GM18867 (cell line): ENCODE data around the gene LHX1.
A peak's percentile ranks its signal among the peaks of the same experiment; 100 is the strongest.

Source experiments
- ATAC-seq: cut with Tn5 transposase; IDR thresholded peaks from one replicate; pipeline ENCODE4 v1.9.1; 2021; ENCODE audit warnings: mild to moderate bottlenecking, moderate library complexity; ENCODE audit not compliant: unreplicated experiment

Gene LHX1

DNA sequence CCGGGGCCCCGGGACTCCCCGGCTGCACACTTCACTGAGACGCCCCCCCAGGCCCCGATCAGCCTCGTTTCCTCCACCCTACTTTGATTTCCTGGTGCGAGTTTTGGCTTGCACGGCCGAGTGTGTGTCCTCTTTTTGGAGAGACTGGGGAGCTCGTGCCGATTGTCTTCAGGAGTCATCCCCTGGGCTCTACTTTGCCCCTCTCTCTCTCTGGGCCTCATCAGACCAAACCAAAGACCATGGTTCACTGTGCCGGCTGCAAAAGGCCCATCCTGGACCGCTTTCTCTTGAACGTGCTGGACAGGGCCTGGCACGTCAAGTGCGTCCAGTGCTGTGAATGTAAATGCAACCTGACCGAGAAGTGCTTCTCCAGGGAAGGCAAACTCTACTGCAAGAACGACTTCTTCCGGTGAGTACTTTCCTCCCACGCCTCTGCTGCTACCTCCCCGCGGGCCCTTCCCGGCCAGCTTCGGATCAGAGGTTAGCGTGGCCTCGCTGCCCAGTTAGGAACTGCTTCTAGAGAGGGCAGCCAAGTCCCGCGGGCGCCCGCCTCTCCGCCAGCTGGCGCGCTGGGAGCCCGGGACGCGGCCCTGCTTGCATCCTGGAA is 787 bp downstream of the LHX1 start:
- no peak for ATAC-seq

DNA sequence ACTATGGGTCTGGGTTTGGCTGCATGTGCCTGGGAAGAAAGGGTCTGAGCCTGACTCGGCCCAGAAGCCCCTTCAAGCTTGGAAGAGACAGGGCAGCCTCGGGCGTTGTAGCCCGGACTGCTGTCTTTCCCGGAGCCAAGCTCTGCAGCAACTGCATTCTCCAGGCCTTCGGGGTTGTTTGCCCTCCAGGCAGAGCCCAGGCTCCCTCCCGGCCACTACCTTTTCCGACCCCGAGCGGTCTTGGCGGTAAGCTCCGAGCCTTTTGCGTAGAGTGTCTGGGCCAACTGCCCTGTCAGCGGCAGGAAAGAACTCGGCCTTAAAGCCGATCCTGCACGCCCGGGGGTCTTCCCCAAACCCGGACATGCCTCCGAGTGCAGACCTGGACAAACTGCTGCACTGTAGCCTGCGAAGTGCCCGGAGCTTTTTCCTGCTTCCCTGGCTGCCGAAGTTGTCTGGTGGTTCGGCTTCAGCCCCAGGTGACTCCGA is 1.3 kb downstream of the LHX1 start:
- no peak for ATAC-seq

DNA sequence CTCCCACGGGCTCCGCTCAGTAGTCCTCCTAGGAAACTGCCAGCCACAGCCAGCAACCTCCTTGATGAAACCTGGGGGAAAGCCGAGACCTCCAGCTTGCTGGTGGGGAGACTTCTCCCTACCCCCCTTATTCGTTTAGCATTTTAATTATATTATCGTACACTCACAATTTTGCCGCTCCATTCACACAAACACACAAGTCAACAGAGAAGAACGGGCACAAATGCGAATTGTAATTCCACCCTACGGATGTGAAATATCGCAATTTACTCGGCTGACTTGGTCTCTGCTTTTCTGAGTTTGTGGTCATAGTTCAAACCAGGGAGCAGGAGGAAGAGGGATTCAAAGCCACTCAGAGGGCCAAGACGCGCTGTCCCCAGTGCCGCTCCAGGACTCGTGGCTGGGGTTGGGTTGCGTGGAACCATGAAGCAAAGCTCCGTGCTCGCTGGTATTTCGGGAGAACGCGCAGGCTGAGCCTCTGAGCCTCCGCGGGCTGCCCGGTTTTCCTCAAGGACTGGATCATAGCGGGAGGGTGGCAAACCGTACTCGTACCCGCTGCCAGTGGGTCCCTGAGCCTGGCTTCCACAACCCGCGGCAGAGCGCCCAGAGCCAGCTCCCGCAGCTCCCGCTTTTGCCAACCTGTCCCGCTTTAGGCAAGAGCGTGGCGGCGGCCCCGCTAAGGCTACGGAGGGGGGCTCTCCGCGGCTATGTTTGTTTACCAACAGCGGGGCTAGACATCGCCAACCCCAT is 2.0 kb downstream of the LHX1 start:
- no peak for ATAC-seq

DNA sequence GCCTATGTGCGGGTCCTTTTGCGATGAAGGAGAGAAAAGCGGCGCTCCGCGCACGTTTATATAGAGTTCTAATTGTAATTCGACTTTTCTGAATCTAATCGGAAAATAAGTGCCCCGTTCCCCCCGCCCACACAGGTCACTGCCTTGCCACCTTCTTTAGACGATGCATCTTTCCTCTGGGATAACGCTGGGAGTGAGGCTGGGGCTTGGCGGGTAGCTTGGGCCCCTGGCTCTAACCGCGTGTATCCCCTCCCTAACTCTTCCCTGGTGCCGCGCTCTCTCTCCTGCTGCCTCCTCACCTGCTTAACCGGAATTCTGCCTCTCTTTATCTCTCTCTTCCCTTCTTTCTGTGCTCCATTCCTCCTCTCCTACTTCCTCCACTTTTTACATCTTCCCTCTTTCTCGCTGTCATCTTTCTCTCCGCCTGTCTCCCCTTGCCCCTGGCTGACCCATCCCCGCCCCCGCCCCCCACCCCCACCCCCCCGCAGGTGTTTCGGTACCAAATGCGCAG is 2.6 kb downstream of the LHX1 start:
- no peak for ATAC-seq

DNA sequence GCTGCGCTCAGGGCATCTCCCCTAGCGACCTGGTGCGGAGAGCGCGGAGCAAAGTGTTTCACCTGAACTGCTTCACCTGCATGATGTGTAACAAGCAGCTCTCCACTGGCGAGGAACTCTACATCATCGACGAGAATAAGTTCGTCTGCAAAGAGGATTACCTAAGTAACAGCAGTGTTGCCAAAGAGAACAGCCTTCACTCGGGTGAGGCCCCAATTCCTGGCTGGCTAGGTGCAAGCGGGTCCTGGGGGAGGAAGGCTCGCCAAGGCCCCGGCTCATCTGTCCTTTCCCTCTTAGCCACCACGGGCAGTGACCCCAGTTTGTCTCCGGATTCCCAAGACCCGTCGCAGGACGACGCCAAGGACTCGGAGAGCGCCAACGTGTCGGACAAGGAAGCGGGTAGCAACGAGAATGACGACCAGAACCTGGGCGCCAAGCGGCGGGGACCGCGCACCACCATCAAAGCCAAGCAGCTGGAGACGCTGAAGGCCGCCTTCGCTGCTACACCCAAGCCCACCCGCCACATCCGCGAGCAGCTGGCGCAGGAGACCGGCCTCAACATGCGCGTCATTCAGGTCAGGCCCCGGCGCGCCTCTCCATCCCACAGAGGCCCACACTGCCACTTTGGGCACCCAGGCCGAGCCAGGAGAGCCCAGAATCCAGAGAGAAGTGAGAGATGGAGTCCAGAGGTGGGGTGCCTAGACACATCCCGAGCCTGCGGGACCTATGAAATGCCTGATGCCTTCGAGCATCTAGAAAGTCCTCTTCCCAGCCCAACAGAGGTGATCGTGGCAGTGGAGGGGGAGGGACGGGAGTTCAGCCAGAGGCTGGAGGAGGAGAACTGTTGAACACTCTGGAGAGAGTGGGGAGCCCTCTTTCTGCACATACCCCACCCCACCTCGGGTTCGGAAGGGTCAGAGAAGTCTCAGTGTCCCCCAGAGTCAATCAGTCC is 3.3 kb downstream of the LHX1 start:
- ATAC-seq, result no peak

DNA sequence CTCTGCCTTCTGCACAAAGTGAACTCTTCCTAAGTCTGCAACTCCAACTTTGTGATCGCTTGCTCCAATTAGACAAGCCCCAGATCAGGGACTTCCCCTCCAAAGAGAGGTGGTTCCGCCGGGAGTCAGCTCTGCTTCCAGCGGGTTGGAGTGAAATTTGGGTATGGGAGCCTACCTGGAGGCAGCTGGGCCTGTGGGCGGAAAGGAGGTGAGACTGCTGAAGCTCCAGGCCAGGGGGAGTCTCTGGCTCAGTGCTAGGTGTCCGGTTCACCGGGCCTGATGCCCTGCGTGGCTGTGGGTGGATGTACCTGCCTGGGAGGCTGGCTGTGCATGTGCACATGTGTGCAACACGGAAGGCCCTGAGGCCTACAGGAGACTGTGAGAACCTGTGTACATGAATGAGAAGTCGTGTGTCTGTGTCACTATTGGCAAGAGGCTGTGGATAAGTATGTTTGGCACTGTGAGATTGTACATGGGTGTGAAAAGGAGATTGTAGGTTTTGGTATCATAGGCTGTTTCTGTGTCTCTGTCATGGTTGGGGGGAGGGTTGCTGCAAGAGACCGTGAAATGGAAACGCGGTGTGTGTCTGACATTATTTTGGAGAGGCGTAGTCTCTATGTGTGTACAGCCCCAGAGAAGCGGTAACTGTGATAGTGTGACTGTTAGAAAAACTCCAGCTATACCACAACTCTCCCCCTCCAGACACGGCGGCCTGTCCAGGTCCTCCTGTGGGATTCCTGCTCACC is 4.2 kb downstream of the LHX1 start:
- ATAC-seq, result no peak

DNA sequence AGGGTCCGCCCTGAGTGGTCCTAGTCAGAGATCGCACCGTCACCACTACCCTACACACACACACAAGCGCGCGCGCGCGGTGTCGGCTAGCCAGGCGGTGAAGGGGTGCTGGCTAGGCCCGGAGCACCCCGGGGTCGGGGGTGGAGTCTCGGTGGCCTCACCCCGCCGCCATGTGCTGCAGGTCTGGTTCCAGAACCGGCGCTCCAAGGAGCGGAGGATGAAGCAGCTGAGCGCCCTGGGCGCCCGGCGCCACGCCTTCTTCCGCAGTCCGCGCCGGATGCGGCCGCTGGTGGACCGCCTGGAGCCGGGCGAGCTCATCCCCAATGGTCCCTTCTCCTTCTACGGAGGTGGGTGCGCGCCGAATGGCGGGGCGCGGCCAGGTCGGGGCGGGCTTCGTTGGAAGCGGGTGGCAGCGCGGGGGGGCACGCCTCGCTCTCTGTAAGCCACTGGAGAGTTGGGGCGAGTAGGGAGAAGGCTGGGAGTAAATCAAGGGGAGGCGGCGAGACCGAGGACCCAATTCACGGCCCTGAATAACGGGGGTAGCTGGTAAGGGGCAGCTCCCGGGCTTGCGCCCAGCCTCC is 4.8 kb downstream of the LHX1 start:
- no peak for ATAC-seq

DNA sequence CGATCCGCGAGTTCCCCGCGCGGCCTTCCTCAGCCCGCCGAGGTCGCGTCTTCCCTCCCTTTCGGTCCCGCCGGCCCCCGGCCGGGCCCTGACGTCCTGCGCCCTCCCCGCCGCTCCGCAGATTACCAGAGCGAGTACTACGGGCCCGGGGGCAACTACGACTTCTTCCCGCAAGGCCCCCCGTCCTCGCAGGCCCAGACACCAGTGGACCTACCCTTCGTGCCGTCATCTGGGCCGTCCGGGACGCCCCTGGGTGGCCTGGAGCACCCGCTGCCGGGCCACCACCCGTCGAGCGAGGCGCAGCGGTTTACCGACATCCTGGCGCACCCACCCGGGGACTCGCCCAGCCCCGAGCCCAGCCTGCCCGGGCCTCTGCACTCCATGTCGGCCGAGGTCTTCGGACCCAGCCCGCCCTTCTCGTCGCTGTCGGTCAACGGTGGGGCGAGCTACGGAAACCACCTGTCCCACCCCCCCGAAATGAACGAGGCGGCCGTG is 5.4 kb downstream of the LHX1 start:
- ATAC-seq, result no peak

DNA sequence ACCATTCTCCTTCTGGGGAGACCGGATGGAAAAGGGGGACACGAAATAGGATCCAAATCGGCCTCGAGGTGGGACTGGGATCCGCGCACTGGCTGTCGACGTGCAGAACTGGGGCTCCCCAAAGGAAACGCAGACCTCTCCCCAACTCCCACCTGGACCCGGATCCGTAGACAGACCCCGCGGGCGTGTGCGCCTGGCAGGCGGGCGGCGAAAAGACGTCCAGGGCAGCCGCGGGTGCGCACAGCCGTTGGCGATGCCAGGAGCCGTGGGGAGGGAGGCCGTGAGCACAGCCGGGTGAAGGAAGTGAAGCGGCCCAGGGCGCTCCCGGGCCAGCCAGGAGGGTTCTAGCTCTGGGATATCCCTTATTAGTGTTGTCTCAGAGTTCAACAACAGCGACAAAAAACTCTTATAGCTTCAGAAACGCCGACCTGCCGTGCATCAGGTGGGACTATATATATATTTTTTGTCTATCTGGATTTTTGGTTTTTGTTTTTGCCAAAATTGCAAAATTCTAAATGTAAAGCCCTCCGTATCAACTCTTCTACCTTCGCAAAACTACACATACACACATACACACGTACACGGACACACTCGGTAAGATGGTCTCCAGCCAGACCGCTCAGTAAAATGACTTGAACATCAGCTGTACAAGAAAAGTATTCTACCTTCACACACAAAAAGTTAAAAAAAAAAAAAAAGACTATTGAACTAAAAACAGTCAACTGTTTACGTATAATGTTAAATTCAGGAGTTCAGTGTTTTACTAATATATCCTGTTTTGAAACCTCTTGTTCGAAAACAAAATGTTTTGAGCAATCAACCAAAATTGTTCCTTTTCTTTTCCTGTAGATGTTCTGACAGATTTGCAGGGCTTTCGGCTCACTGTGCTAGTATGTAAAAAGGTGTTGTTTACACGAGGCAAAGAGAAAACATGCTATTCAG is 6.2 kb downstream of the LHX1 start:
- ATAC-seq, result no peak

DNA sequence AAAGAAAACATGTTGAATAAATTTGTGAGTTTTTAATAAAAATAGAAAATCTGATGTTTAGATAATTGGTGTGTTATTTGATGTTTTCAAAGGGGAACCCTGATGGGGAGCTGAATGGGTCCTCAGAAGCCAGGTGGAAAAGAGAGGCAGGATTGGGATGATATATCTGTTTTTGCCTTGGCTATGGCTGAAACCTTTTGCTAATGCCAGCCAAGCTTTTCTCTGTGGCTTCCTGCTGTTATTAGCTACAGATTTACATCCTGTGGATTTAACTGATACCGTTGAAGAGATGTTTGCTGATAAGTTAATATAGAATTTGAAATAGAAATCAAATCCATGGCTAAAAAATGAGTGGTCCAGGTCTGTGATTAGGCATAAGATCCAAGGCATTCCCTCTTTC is 7.3 kb downstream of the LHX1 start:
- ATAC-seq, result no peak

DNA sequence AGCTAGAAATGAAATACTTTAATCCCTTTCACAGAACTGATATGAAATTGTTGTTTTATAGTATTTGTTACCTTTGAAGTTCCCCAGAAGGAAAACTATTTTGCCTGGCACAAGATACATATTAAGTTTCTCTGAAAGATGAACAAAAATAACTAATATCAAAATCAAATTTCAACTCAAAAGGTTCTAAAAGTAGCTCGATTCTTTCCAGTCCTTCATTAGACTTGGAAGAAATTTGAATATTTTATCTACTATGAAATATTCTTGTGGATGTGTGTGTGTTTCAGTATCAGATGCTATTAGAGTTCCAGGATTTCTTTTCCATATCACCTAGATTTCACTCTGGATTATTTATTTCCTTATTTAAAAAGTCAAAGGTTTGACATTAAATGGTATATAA is 7.9 kb downstream of the LHX1 start:
- no peak for ATAC-seq

DNA sequence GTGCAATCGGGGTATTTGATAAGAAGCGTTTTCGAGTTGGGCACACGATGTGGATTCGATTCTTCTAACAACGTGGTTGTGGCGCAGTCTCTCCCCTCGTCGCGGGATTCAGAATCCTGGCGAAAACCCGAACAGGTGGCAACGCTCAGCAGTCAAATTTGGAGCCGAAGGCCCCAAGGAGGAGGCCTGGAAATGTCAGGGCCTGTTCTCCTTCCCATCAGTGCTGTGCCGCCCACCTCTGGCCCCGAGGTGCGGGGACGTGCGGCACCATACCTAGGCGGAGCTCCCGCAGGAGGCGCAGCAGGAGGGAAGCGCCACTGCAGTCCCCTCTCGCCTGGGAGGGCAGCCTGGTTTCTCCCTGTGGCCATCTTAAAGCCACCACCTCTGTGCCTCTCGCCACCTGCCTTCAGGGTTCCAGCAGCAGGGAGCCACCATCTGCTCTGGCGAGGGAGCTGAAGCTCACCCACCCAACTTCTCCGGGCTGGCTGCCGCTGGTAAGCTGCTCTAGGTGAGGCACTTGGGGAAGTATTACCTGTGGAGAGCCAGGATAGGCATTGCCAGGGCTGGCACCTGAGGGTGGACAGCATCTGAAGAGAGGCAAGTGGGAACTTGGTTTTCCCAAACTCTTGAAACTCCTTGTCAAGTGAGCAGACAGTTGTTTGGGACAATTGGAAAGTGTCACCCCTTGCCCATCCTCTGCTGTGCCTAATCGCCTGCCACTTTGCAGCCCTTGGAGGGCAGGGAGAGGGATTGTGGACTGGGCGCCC is 8.9 kb downstream of the LHX1 start:
- no peak for ATAC-seq

DNA sequence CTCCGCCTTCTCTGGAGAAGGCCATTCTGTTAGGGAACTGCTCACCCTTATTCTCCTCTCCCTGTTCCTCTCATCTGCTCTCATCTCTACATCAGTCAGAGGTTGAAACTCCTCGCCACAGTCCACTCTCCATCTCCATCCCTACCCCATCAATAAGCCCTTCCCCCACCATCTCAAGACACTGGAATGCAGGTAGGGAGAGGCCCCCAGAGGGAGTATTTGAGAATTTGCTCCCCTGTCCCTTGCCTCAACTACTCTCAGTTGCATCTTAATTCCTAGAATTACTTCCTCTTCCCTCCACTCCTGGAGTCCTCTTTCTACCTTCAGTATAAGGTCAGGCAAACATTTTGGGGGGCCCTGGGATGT is 9.4 kb downstream of the LHX1 start:
- no peak for ATAC-seq

DNA sequence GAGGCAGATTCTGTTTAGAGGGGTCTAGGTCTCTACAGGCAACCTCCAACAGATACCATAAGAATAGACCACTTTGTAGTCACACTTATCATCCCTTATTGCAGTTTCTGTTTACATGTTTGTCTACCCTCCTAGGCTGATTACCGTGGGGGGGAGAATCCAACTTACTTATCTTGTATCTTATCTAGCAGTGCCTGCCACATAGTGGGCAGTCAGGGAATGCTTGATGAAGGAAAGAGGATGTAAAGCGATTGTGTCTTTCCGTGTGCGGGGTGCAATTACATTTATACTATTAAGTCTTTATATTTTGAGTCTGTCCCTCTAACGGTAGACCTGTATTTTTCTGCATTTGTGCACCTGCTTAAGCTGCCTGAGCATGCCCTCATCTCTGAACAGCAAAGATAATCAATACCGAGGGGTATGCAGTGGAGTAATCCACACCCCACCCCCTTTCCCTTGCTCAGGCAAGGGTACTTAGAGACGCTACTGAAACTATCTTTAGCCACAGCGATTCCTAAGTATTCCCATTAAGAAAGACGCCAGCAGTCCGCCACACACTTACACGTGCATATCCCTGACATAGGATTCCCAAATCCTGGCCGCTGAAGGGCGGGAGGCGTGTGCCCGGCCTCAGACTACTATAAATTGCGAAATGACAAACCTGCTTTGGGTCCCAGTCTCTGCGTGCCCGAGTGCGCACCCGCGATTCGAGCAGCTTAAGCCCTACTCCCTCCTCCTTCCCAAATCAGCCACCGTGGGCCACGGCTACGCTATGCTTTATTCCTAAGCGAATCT is 10.8 kb downstream of the LHX1 start:
- no peak for ATAC-seq

DNA sequence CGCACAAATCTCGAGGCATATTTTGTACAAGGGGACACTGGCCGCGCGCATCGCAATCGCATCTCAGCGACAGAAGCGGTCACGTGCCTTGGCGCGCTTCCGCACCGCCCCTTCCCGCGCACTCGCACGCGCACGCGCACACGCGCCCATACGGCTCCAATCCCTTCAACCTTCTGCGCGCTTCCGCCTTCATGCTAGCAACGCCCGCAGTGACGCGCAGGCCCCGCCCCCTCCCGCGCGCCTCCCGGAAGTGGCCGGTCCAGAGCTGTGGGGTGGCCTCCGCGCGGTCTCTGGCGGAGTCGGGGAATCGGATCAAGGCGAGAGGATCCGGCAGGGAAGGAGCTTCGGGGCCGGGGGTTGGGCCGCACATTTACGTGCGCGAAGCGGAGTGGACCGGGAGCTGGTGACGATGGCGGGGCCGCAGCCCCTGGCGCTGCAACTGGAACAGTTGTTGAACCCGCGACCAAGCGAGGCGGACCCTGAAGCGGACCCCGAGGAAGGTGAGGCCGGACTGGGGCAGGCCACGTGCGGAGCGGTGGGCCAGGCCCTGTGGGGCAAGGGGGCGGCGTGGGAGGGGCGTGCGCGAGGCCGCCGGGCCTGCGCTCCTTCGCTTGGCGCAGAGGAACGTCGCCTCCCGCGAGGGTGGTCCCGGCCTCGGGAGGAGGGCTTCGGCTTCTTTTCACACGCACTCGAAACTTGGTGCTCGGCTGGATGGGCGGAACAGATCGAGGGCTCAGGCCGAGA is 11.6 kb downstream of the LHX1 start, which contains the start of gene AATF:
Gene AATF, plus strand, starts transcription at position 238 of the 744 bp plus-strand sequence. Its CDS starts 172 bp downstream, at position 410.
- peak; percentile 88 for ATAC-seq

DNA sequence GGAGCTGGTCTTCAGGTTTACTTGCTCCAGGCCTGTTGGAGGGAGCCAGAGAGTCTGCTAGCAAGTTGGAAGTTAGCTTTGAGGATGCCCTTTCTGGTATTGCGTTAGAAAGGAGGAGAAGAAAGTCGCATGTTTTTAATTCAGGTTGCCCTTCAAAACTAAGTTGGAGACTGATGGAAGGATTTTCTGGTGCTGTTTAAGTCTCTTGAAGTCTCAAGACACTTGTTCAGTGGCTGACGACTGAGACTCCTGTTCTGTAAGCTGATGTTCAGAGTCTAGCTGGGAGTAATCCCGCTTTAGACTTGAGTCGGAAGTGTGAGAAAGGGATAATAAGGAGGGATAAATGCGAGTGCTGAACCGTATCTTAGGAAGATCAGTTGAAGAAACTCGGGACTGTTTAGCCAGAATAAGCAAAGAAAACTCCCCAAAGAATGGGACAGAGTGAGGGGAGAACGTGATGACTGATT is 12.2 kb downstream of the LHX1 start:
- ATAC-seq, result no peak

DNA sequence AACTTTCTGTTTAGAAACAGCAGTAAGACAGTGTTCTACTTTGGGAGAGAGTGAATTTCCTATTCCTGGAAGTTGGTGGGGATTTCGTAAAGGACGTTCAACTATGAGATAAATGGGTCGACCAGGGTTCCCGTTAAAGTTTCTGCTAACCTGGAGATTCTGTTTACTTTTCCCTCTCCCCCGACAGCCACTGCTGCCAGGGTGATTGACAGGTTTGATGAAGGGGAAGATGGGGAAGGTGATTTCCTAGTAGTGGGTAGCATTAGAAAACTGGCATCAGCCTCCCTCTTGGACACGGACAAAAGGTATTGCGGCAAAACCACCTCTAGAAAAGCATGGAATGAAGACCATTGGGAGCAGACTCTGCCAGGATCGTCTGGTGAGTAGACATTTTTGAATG is 12.8 kb downstream of the LHX1 start:
- no peak for ATAC-seq
